Loucy (cell line): Measurements from ENCODE around the gene YPEL3.

Experiments
- CTCF ChIP-seq: fragments of 200-600 bp; sonication (generic); conservative IDR thresholded peaks from 2 replicates; pipeline ENCODE4 v1.5.1; 2014; ENCODE audit warnings: mild to moderate bottlenecking, antibody characterized with exemption, low read length
- EZH2phosphoT487 ChIP-seq: fragments of 200-600 bp; IDR thresholded peaks from 2 replicates; pipeline ENCODE4 v1.6.1; 2018; ENCODE audit warnings: antibody characterized with exemption, mild to moderate bottlenecking, moderate library complexity, borderline replicate concordance

- TF ChIP-seq CTCF (no peak), EZH2phosphoT487 (no peak)
Observed at GRCh38 chr16:30113711-30114333, 17.8 kb upstream of the YPEL3 start.
